HepG2 (cell line): ENCODE data around the gene HIPK3. TPM values are rescaled to one million over a fixed set of nuclear protein-coding genes. Genes with fewer than 3 reads are reported as not detected.

Experiments used
- ATF4 ChIP-seq, 2 experiments: fragments of 450-650 bp in 1 of 2; sonication (generic) in 1 of 2; formaldehyde crosslinking; IDR thresholded peaks; 2 replicates each; pipeline versions ENCODE4 v1.5.0 to v1.8.0; 2020 to 2022; ENCODE audit warnings: mild to moderate bottlenecking in 1 of 2, missing genetic modification reagents in 1 of 2
- CEBPG ChIP-seq: IDR thresholded peaks from 2 replicates; pipeline ENCODE4 v1.6.1; 2016
- FOXK1 ChIP-seq: sonication (generic); formaldehyde crosslinking; IDR thresholded peaks from 2 replicates; pipeline ENCODE4 v1.4.0; 2020; ENCODE audit warnings: low read depth, missing genetic modification reagents, borderline replicate concordance
- FOXP4 ChIP-seq: sonication (generic); formaldehyde crosslinking; IDR thresholded peaks from 2 replicates; pipeline ENCODE4 v1.4.0; 2020; ENCODE audit warnings: missing genetic modification reagents
- GATAD2A ChIP-seq: IDR thresholded peaks from 2 replicates; pipeline ENCODE4 v1.6.1; 2016
- HNRNPH1 ChIP-seq: fragments of 200-400 bp; formaldehyde crosslinking; optimal IDR thresholded peaks from 2 replicates; pipeline ENCODE3; 2017; ENCODE audit warnings: mild to moderate bottlenecking, low read depth, low read length
- LCORL ChIP-seq, 2 experiments: fragments of 450-650 bp in 1 of 2; sonication (generic) in 1 of 2; formaldehyde crosslinking in 1 of 2; IDR thresholded peaks; 2 replicates each; pipeline versions ENCODE4 v1.5.0 to v1.6.1; 2017 to 2020; ENCODE audit warnings: antibody characterized with exemption in 1 of 2, missing genetic modification reagents in 1 of 2
- SOX13 ChIP-seq, 3 experiments: fragments of 450-650 bp in 1 of 3; sonication (generic) in 1 of 3; formaldehyde crosslinking in 1 of 3; IDR thresholded peaks in 2 of 3; conservative IDR thresholded peaks in 1 of 3; 2 replicates each; pipeline versions ENCODE4 v1.5.0 to v1.6.1; 2016 to 2020; ENCODE audit warnings: antibody characterized with exemption in 1 of 3, mild to moderate bottlenecking in 1 of 3, missing compliant biosample characterization in 1 of 3, missing genetic modification reagents in 1 of 3, moderate library complexity in 1 of 3
- ZNF318 ChIP-seq: sonication (generic); formaldehyde crosslinking; IDR thresholded peaks from 2 replicates; pipeline ENCODE4 v1.4.0; 2020; ENCODE audit warnings: mild to moderate bottlenecking, missing genetic modification reagents
- ZNF7 ChIP-seq: IDR thresholded peaks from 2 replicates; pipeline ENCODE4 v1.6.1; 2016; ENCODE audit warnings: missing biosample characterization, missing genetic modification reagents
- ZXDC ChIP-seq: sonication (generic); formaldehyde crosslinking; IDR thresholded peaks from 2 replicates; pipeline ENCODE4 v1.5.0; 2020; ENCODE audit warnings: mild to moderate bottlenecking, missing genetic modification reagents
- polyA plus RNA-seq, 8 experiments: library from polyadenylated mRNA; depleted of rRNA in 3 of 8; stranded (reverse) in 7 of 8; unstranded in 1 of 8; fragments of >200 nt; fragmentation: Illumina TruSeq in 4 of 8; extraction: Trizol in 4 of 8; gene quantifications; 2 replicates each; pipeline versions ENCODE4 v1.2.1 to v1.2.3, GENCODE V29; 2011 to 2016; ENCODE audit warnings: low read depth in 4 of 8, missing spikeins in 1 of 8, mixed read lengths in 1 of 8; ENCODE audit not compliant: insufficient read depth in 1 of 8
- total RNA-seq, 5 experiments: library from RNA; depleted of rRNA; stranded (reverse); fragments of >200 nt; fragmentation: Illumina TruSeq; extraction: Trizol; gene quantifications; 2 replicates each; pipeline ENCODE4 v1.2.3, GENCODE V29; 2016; ENCODE audit warnings: low read depth in 1 of 5

HIPK3 gene
- total and polyA plus RNA-seq, 2 of the 13 experiments (the other 11 are each of a cell fraction or from before 2014, with no cell fraction given): 20.5 to 44.3 TPM

- TF ChIP-seq HNRNPH1: no peak
- TF ChIP-seq FOXP4 (CRISPR knock-in tag): peak; percentile 83
- TF ChIP-seq LCORL (IDR thresholded peaks at IDR 0.05): peak; percentile 58; the same call in 1 of the 2 replicates
- peak; percentile 57 for TF ChIP-seq LCORL (CRISPR knock-in tag; IDR thresholded peaks at IDR 0.05)
- TF ChIP-seq CEBPG: peak; percentile 94
- TF ChIP-seq ZNF7 (CRISPR knock-in tag): no peak
- no peak for TF ChIP-seq ZXDC
- no peak for TF ChIP-seq ZNF318 (CRISPR knock-in tag)
- TF ChIP-seq GATAD2A (CRISPR knock-in tag): peak; percentile 65; the same call in 1 of the 2 replicates
- TF ChIP-seq FOXK1 (CRISPR knock-in tag): peak; percentile 27; the same call in 1 of the 2 replicates
- TF ChIP-seq SOX13 (IDR thresholded peaks at IDR 0.05): no peak
- peak in 1 of 2 experiments; percentile 49; a peak in 2 of 4 replicates for TF ChIP-seq SOX13 (CRISPR knock-in tag; conservative IDR thresholded peaks at IDR 0.05 in 1 of 2, IDR thresholded peaks at IDR 0.05 in 1 of 2)
- peak in 1 of 2 experiments; percentile 25; a peak in 1 of 4 replicates for TF ChIP-seq ATF4 (CRISPR knock-in tag; IDR thresholded peaks at IDR 0.05)
Observed at GRCh38 chr11:33266393-33267215, 9.4 kb downstream of the HIPK3 start (continued).
